NB4 (cell line): ENCODE data around the gene DIO3.

Experiments used
- CTCF ChIP-seq: IDR thresholded peaks from one replicate; pipeline ENCODE4 v1.5.1; 2012; ENCODE audit warnings: low read depth, low read length
- MYC ChIP-seq: IDR thresholded peaks from 2 replicates; pipeline ENCODE4 v1.6.1; 2011; ENCODE audit warnings: low read depth, low read length
- POLR2A ChIP-seq: IDR thresholded peaks from 2 replicates; pipeline ENCODE4 v1.6.1; 2011; ENCODE audit warnings: mild to moderate bottlenecking; ENCODE audit not compliant: insufficient read length; ENCODE audit errors: extremely low read depth

- TF ChIP-seq CTCF (no peak), POLR2A (no peak), MYC (no peak)
Measured at GRCh38 chr14:101604935-101605780, 43.9 kb downstream of the DIO3 start.
